HUDEP-2 (cell line): Measurements from ENCODE around the gene DPEP2NB.

Experiments
- DNase-seq, 76 experiments: peaks; one replicate each; lab custom pipeline; 2025; ENCODE audit not compliant: unreplicated experiment in 76 of 76; lab: John Stamatoyannopoulos, UW

The DPEP2NB gene

DNA sequence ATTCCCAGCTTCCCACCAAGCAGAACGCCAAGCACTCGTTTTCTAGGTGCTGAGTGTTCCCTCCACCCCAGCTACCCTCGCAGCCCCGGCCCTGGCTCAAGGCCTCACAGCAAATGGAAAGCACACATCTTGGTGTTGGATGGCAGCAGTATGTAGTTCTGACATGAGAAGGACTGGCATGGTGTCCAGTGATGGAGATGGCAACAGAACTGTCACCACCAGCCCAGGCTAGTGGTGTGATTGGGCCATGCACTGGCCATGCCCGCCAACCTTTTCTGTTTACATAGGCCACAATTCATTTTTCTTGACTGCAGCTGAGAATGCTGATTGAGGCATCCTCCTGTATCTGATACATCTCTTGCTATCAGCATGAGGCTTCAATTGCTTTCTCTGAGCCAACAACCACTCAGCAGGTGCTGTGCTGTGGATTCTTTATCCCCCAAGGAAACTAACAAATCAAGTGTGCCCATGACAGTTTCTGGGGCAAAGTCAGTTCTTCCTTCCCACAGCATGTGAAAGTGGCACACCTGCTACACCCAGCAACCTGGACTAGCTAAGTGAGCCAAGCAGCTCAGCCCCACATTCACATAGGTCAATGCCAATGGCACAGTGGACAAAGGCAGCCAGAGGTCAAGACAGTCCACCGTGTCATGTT, 51.1 kb downstream of the DPEP2NB start:
- DNase-seq, result no peak

DNA sequence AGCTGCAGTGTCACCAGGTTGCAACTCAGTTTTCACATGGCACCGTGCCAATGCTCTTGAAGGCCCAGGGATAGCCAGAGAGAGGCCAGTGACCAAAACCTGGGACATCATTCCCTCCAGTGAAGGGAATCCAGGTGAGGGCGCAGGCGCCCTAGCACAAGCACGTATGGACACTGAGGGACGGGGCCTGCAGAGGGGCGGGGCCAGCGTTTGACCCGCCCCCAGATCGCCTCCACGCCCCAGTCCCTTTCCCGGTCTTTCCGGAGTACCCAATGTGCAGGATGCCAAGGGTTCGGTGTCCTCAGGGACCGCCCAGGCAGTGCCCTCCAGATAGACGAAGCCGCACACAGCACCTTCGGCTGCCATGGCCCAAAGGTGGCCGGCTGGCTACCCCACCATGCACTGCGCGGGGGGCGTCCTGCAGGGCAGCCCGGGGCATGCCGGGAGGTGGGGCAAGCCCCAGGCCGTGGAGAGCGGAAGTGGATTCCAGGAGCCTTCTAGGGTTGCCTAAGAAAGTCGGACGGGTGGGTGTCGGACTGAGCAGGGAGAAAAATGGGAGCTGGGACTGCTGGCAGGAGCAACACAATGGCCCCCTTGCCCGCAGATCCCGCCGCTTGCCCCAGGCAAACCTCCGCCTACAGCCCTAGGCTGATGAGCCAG, 51.9 kb downstream of the DPEP2NB start:
- DNase-seq, result no peak
